RWPE2 (cell line): Measurements from ENCODE around the gene KREMEN1.
A peak's percentile ranks its signal among the peaks of the same experiment; 100 is the strongest.

Experiments used
- ATAC-seq: fragments of 200-7000 bp; cut with Tn5 transposase; 3 replicates; pipeline ENCODE4 v1.9.1; 2021; ENCODE audit warnings: low read depth
- DNase-seq: peaks from one replicate; pipeline ENCODE4 v3.0.0-alpha.2; 2020; ENCODE audit warnings: low spot score
- H3K27ac ChIP-seq: fragments of 450-650 bp; 2 replicates; pipeline ENCODE4 v1.5.1; 2017; ENCODE audit warnings: mild to moderate bottlenecking; ENCODE audit not compliant: poor library complexity, severe bottlenecking
- H3K27me3 ChIP-seq: fragments of 250-450 bp; sonication (Bioruptor Pico); 2 replicates; pipeline ENCODE4 v1.5.1; 2021; ENCODE audit warnings: mild to moderate bottlenecking, moderate library complexity; ENCODE audit not compliant: insufficient read depth, poor library complexity, severe bottlenecking
- H3K36me3 ChIP-seq: fragments of 250-450 bp; sonication (Bioruptor Pico); 2 replicates; pipeline ENCODE4 v1.5.1; 2020; ENCODE audit warnings: low read depth, mild to moderate bottlenecking, moderate library complexity
- H3K4me1 ChIP-seq: fragments of 250-450 bp; sonication (Bioruptor Pico); 2 replicates; pipeline ENCODE4 v1.5.1; 2021; ENCODE audit warnings: mild to moderate bottlenecking, moderate library complexity; ENCODE audit not compliant: insufficient read depth, poor library complexity, severe bottlenecking
- H3K4me3 ChIP-seq: fragments of 250-450 bp; sonication (Bioruptor Pico); 2 replicates; pipeline ENCODE4 v1.5.1; 2021; ENCODE audit warnings: mild to moderate bottlenecking, moderate library complexity; ENCODE audit not compliant: severe bottlenecking
- H3K9me3 ChIP-seq: fragments of 250-450 bp; sonication (Bioruptor Pico); 2 replicates; pipeline ENCODE4 v1.5.1; 2021; ENCODE audit warnings: mild to moderate bottlenecking, moderate library complexity; ENCODE audit not compliant: severe bottlenecking
- CTCF ChIP-seq: fragments of 450-650 bp; IDR thresholded peaks from one replicate; pipeline ENCODE4 v1.5.1; 2017; ENCODE audit warnings: mild to moderate bottlenecking, moderate library complexity; ENCODE audit not compliant: poor library complexity, severe bottlenecking

The KREMEN1 gene

GRCh38 chr22:29093501-29094300 is 20.9 kb downstream of the KREMEN1 start:
- H3K27me3 ChIP-seq, result no peaks in the 10 kb centered on the region
- H3K9me3 ChIP-seq, result no peaks in the 10 kb centered on the region
- no peak for TF ChIP-seq CTCF
- H3K4me3 ChIP-seq, result no peak overlapping the region
- H3K4me1 ChIP-seq, result no peaks in the 10 kb centered on the region
- H3K27ac ChIP-seq, result no peak overlapping the region
- H3K36me3 ChIP-seq, result no peaks in the 10 kb centered on the region
- ATAC-seq, result 0 out of 3 replicates have a peak, but pooled peaks have one; percentile 10
- DNase-seq, result no peak

GRCh38 chr22:29095459-29095858 is 22.6 kb downstream of the KREMEN1 start:
- Histone ChIP-seq H3K4me1 (no peaks in the 10 kb centered on the region), H3K27ac (no peak overlapping the region), H3K4me3 (no peak overlapping the region), H3K9me3 (no peaks in the 10 kb centered on the region), H3K36me3 (no peaks in the 10 kb centered on the region), H3K27me3 (no peaks in the 10 kb centered on the region)
- no peak for DNase-seq
- TF ChIP-seq CTCF, result no peak
- no peak for ATAC-seq

- Histone ChIP-seq H3K27me3 (no peaks in the 10 kb centered on the region), H3K9me3 (no peaks in the 10 kb centered on the region), H3K4me3 (no peak overlapping the region), H3K4me1 (no peaks in the 10 kb centered on the region), H3K36me3 (no peaks in the 10 kb centered on the region), H3K27ac (no peak overlapping the region)
- TF ChIP-seq CTCF, result no peak
- no peak for ATAC-seq
- no peak for DNase-seq
Measured at GRCh38 chr22:29096736-29097669, 24.2 kb downstream of the KREMEN1 start.

GRCh38 chr22:29098296-29098695 is 25.5 kb downstream of the KREMEN1 start:
- Histone ChIP-seq H3K4me1 (no peaks in the 10 kb centered on the region), H3K27ac (no peak overlapping the region), H3K4me3 (no peak overlapping the region)

More at GRCh38 chr22:29098296-29098695, 25.5 kb downstream of the KREMEN1 start:
- H3K27me3 ChIP-seq, result no peaks in the 10 kb centered on the region
- no peaks in the 10 kb centered on the region for H3K36me3 ChIP-seq
- TF ChIP-seq CTCF, result no peak
- ATAC-seq (no peak), DNase-seq (no peak)
- H3K9me3 ChIP-seq, result no peaks in the 10 kb centered on the region
